Measurements from ENCODE around the gene OCEL1. TPM values are rescaled to one million over a fixed set of nuclear protein-coding genes. Genes with fewer than 3 reads are reported as not detected.

The OCEL1 gene
- total and polyA plus RNA-seq, 5 experiments from 2014 or later: 21.9 to 52.4 (median 40.1) TPM

- no peak for ATAC-seq
- DNase-seq: no peak
- Mint-ChIP-seq H3K27ac (peak overlapping the region in 7 of 10 donors; percentile 8 to 72 (median 57)), H3K4me3 (peak overlapping the region in 3 of 10 donors; percentile 16 to 48 (median 34)), H3K4me1 (peaks cover 6 to 26% (median 19%) of the 10 kb centered on the region in 4 donors), H3K9me3 (no peaks in the 10 kb centered on the region), H3K27me3 (no peaks in the 10 kb centered on the region), H3K36me3 (peaks cover 0 to 57% (median 20%) of the 10 kb centered on the region in 3 donors)
- POLR2A ChIA-PET: interaction anchor here (5.9 kb wide), 1 partner anchor 14 kb away, joined by 105 read pairs; the partner anchor contains the start of gene OCEL1
Observed at GRCh38 chr19:17213334-17213733, 12.7 kb upstream of the OCEL1 start.

DNA sequence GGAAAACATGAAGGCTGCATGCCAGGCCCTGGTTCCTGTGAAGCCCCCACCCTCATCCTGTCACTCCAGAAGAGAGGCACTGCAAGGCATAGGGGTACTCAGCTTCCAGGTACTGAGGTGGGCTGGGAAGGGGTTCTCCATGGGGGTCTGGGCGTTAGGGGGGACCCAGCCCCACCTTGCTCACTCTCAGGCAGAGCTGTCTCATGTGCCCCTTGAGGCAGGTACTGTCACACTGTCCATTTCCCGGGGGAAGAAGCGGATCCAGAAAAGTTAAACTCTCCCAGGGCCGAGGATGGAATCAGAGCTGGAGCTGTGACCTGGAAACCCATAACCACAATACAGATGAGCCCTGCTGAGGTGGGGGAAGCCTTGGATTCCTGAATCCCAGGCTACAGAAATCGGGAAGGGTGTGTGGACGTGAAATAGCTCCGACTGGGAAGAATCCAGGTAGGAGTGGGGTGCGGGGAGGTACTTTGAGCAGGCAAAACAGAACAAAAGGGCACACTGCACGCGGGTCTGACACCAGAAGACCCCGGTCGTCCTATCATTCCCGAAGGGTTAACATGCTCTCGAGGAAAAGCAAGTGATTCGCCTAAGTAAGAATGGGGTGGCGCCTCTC is 11.4 kb upstream of the OCEL1 start:
- POLR2A ChIA-PET: interaction anchor here (0.6 to 5.9 kb wide), 18 partner anchors 9 to 1375 kb away, joined by 3 to 105 read pairs (median 4); partner anchors contain the start of genes BABAM1, BST2, C19orf44 and CALR3
- DNase-seq: no peak
- ATAC-seq: no peak
- Mint-ChIP-seq H3K27ac (peak overlapping the region; percentile 94 to 100 (median 99)), H3K36me3 (peaks cover 0 to 57% (median 15%) of the 10 kb centered on the region in 3 donors), H3K9me3 (no peaks in the 10 kb centered on the region), H3K27me3 (no peaks in the 10 kb centered on the region), H3K4me3 (peak overlapping the region; percentile 83 to 95 (median 90)), H3K4me1 (peaks cover 2 to 19% (median 15%) of the 10 kb centered on the region in 4 donors)

- H3K4me3 Mint-ChIP-seq: peak within 1 kb of the TSS; percentile 83 to 95 (median 90)
- H3K27ac Mint-ChIP-seq: peak within 1 kb of the TSS; percentile 94 to 100 (median 99)
- no peaks in the 10 kb centered on the region for H3K9me3 Mint-ChIP-seq
Observed at GRCh38 chr19:17215127-17215971, 10.7 kb upstream of the OCEL1 start, which contains the start of gene USE1. Gene USE1, plus strand, starts transcription at chr19:17215357. Its CDS starts 49 bp downstream, at chr19:17215406.

GRCh38 chr19:17216058-17216670 is 9.9 kb upstream of the OCEL1 start:
- ATAC-seq: no peak
- Mint-ChIP-seq H3K36me3 (peaks cover 0 to 48% (median 15%) of the 10 kb centered on the region in 3 donors), H3K27ac (peak overlapping the region; percentile 83 to 100 (median 99)), H3K9me3 (no peaks in the 10 kb centered on the region), H3K27me3 (no peaks in the 10 kb centered on the region), H3K4me1 (peaks cover 2 to 23% (median 15%) of the 10 kb centered on the region in 4 donors), H3K4me3 (peak overlapping the region; percentile 83 to 95 (median 90))
- no peak for DNase-seq
- POLR2A ChIA-PET: interaction anchor here (0.9 to 5.9 kb wide), 15 partner anchors 11 to 1373 kb away, joined by 3 to 105 read pairs (median 5); partner anchors contain the start of genes BABAM1, HAUS8, MRPL34 and MYO9B

More at GRCh38 chr19:17215127-17215971, 10.7 kb upstream of the OCEL1 start, which contains the start of gene USE1:
- Mint-ChIP-seq H3K27me3 (no peaks in the 10 kb centered on the region), H3K36me3 (peaks cover 0 to 53% (median 15%) of the 10 kb centered on the region in 3 donors), H3K4me1 (peaks cover 2 to 22% (median 15%) of the 10 kb centered on the region in 4 donors)
- DNase-seq: peak; percentile 76 to 95 (median 86)
- ATAC-seq: peak; percentile 96 to 99
- POLR2A ChIA-PET: interaction anchor here (0.6 to 5.9 kb wide), 24 partner anchors 8 to 1374 kb away, joined by 3 to 105 read pairs (median 4); partner anchors contain the start of genes BABAM1, BST2, C19orf44 and CALR3

- peak overlapping the region in 1 of 10 donors; percentile 33 for H3K4me3 Mint-ChIP-seq
- POLR2A ChIA-PET: interaction anchor here (0.5 to 1.2 kb wide), 2 partner anchors 19 to 498 kb away, joined by 3 to 6 read pairs; no protein-coding TSS in a partner anchor
- no peaks in the 10 kb centered on the region for H3K9me3 Mint-ChIP-seq
- peaks cover 0 to 34% (median 9%) of the 10 kb centered on the region in 3 donors for H3K36me3 Mint-ChIP-seq
- ATAC-seq (no peak), DNase-seq (no peak)
- H3K4me1 Mint-ChIP-seq: peaks cover 2 to 23% (median 15%) of the 10 kb centered on the region in 4 donors
- no peaks in the 10 kb centered on the region for H3K27me3 Mint-ChIP-seq
- peak overlapping the region in 1 of 10 donors; percentile 58 for H3K27ac Mint-ChIP-seq
Observed at GRCh38 chr19:17219286-17219685, 6.7 kb upstream of the OCEL1 start.

DNA sequence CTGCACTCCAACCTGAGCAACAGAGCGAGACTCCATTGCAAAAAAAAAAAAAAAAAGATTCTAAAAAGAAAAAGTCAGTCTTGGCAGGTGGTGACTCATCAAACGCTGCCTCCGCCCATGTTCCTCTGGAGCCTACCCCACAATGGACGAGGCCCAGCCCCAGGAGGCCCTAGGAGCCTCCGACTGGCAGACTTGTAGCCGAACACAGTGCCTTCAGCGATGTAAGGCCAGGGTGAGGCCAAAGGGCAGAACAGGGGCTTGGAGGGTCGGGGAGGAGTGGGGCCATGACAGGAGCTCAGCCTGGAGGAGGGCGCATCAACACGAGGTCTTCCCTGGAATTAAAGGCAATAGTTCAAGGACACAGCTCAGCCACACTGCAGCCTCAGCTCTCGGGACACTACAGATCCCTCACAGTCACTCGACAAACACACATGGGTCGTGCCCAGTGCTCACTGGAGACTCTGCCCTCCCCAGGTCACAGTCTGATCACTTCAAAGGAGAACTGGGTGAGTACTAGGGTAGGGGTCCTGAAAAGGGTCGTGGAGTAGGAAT is 5.7 kb upstream of the OCEL1 start:
- peak in 1 of 2 donors; percentile 4 for ATAC-seq
- peak overlapping the region in 1 of 10 donors; percentile 65 for H3K4me3 Mint-ChIP-seq
- no peaks in the 10 kb centered on the region for H3K9me3 Mint-ChIP-seq

GRCh38 chr19:17225053-17225452 is 973 bp upstream of the OCEL1 start:
- DNase-seq (no peak), ATAC-seq (no peak)
- Mint-ChIP-seq H3K36me3 (peaks cover 0 to 6% (median 0%) of the 10 kb centered on the region in 3 donors), H3K4me1 (peaks cover 7 to 21% (median 11%) of the 10 kb centered on the region in 4 donors), H3K27ac (peak overlapping the region in 4 of 10 donors; percentile 58 to 73 (median 62)), H3K9me3 (no peaks in the 10 kb centered on the region), H3K4me3 (peak overlapping the region in 9 of 10 donors; percentile 33 to 99 (median 63)), H3K27me3 (no peaks in the 10 kb centered on the region)
- POLR2A ChIA-PET: interaction anchor here (0.6 to 4.8 kb wide), 7 partner anchors 9 to 150 kb away, joined by 3 to 105 read pairs (median 16); partner anchors contain the start of genes BABAM1, HAUS8, MYO9B and USE1

More for the DNA sequence above, 5.7 kb upstream of the OCEL1 start:
- POLR2A ChIA-PET: interaction anchor here (0.9 kb wide), 1 partner anchor 84 kb away, joined by 4 read pairs; no protein-coding TSS in a partner anchor
- peaks cover 0 to 34% (median 9%) of the 10 kb centered on the region in 3 donors for H3K36me3 Mint-ChIP-seq
- peaks cover 0 to 13% (median 5%) of the 10 kb centered on the region in 4 donors for H3K4me1 Mint-ChIP-seq
- DNase-seq: no peak
- peak overlapping the region in 2 of 10 donors; percentile 15 to 59 for H3K27ac Mint-ChIP-seq
- H3K27me3 Mint-ChIP-seq: no peaks in the 10 kb centered on the region

- H3K4me3 Mint-ChIP-seq: peak overlapping the region in 7 of 10 donors; percentile 33 to 99 (median 96)
Observed at GRCh38 chr19:17227798-17228367, 1.9 kb downstream of the OCEL1 start.

GRCh38 chr19:17229890-17230289 is 3.9 kb downstream of the OCEL1 start:
- Mint-ChIP-seq H3K9me3 (no peaks in the 10 kb centered on the region), H3K27ac (no peak overlapping the region), H3K36me3 (peaks cover 0 to 17% (median 0%) of the 10 kb centered on the region in 3 donors), H3K4me3 (peak overlapping the region in 1 of 10 donors; percentile 20), H3K4me1 (peaks cover 15 to 30% (median 25%) of the 10 kb centered on the region in 4 donors), H3K27me3 (no peaks in the 10 kb centered on the region)
- DNase-seq (no peak), ATAC-seq (no peak)
- POLR2A ChIA-PET: no interaction called here

More at GRCh38 chr19:17227798-17228367, 1.9 kb downstream of the OCEL1 start:
- POLR2A ChIA-PET: interaction anchor here (4.8 kb wide), 1 partner anchor 12 kb away, joined by 105 read pairs; the partner anchor contains the start of gene USE1
- Mint-ChIP-seq H3K27me3 (no peaks in the 10 kb centered on the region), H3K27ac (peak overlapping the region in 3 of 10 donors; percentile 9 to 88 (median 10)), H3K9me3 (no peaks in the 10 kb centered on the region), H3K36me3 (peaks cover 0 to 17% (median 0%) of the 10 kb centered on the region in 3 donors), H3K4me1 (peaks cover 9 to 20% (median 13%) of the 10 kb centered on the region in 4 donors)
- DNase-seq (no peak), ATAC-seq (no peak)

DNA sequence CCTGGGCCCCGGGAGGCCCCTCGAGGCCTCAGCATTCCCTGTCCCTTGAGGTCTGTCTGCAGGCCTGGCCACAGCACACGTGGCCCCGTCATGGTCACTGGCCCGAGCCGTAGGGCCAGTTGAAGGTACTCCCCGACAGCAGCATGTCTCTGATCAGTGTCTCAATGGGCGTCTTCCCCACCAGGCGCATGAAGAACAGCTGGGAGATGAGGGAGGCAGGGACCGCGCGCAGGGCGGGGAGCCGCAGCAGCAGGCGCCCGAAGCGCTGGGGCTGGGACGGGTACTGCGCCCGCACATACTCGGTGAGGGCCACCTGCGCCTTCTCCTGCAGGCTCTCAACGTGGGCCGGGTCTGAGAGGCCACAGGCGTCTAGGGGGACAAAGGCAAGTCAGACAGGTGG is 6.2 kb downstream of the OCEL1 start:
- Mint-ChIP-seq H3K4me3 (no peak overlapping the region), H3K27ac (no peak overlapping the region), H3K36me3 (peaks cover 0 to 17% (median 0%) of the 10 kb centered on the region in 3 donors), H3K9me3 (no peaks in the 10 kb centered on the region), H3K4me1 (peaks cover 11 to 26% (median 20%) of the 10 kb centered on the region in 4 donors), H3K27me3 (no peaks in the 10 kb centered on the region)
- POLR2A ChIA-PET: interaction anchor here (0.9 kb wide), 1 partner anchor 17 kb away, joined by 5 read pairs; the partner anchor contains the start of gene USE1
- no peak for ATAC-seq
- no peak for DNase-seq

GRCh38 chr19:17234911-17235299 is 8.9 kb downstream of the OCEL1 start:
- H3K27me3 Mint-ChIP-seq: no peaks in the 10 kb centered on the region
- peaks cover 0 to 11% (median 0%) of the 10 kb centered on the region in 3 donors for H3K36me3 Mint-ChIP-seq
- peaks cover 7 to 15% (median 14%) of the 10 kb centered on the region in 4 donors for H3K4me1 Mint-ChIP-seq
- peak overlapping the region in 3 of 10 donors; percentile 27 to 74 (median 43) for H3K27ac Mint-ChIP-seq
- ATAC-seq: peak; percentile 40 to 56
- POLR2A ChIA-PET: interaction anchor here (0.5 to 2.6 kb wide), 9 partner anchors 9 to 160 kb away, joined by 3 to 30 read pairs (median 9); partner anchors contain the start of genes BABAM1, NR2F6, OCEL1 and USE1
- peak overlapping the region; percentile 67 to 88 (median 80) for H3K4me3 Mint-ChIP-seq
- no peaks in the 10 kb centered on the region for H3K9me3 Mint-ChIP-seq
- DNase-seq: peak in 7 of 10 donors; percentile 26 to 57 (median 49)
